ENCODE measurements around the gene OCIAD2. TPM values are rescaled to one million over a fixed set of nuclear protein-coding genes. Genes with fewer than 3 reads are reported as not detected.

The OCIAD2 gene
- total and polyA plus RNA-seq, 4 donors, result 8.5 to 159 (median 26.5) TPM

GRCh38 chr4:48841045-48841827 is 65.3 kb downstream of the OCIAD2 start:
- peaks cover 1 to 17% (median 9%) of the 10 kb centered on the region in 4 donors for H3K4me1 ChIP-seq (ENCODE audit: control insufficient read depth in 4 of 4, insufficient read depth in 4 of 4, low read length in 3 of 4)
- WGBS, result 47% methylated on average over 9 of the region's 9 CpGs
- peak overlapping the region; percentile 68 for H3K27ac ChIP-seq (ENCODE audit: low read depth in 1 of 2, low read length in 2 of 2)
- peaks cover 2 to 28% (median 15%) of the 10 kb centered on the region in 4 donors for H3K36me3 ChIP-seq (ENCODE audit: control insufficient read depth in 4 of 4, insufficient read depth in 3 of 4, low read depth in 1 of 4, low read length in 3 of 4)
- H3K9me3 ChIP-seq (ENCODE audit: control insufficient read depth in 4 of 4, low read length in 3 of 4), result no peaks in the 10 kb centered on the region
- no peak for DNase-seq (ENCODE audit: low spot score)
- no peak overlapping the region for H3K9ac ChIP-seq (ENCODE audit: low read depth in 1 of 2, low read length in 2 of 2)
- H3K27me3 ChIP-seq (ENCODE audit: control insufficient read depth in 4 of 4, insufficient read depth in 4 of 4, low read length in 3 of 4), result no peaks in the 10 kb centered on the region
- TF ChIP-seq EGR1 (IDR thresholded peaks at IDR 0.05; ENCODE audit: low read depth in 2 of 2), result no peak
- TF ChIP-seq CTCF (IDR thresholded peaks at IDR 0.05; ENCODE audit: low read depth, low read length, missing input control), result no peak
- no peak for TF ChIP-seq FOXA1 (IDR thresholded peaks at IDR 0.05)
- peak in 1 of 2 donors; percentile 45 for TF ChIP-seq HNF4A (conservative IDR thresholded peaks at IDR 0.05)
- TF ChIP-seq JUND (IDR thresholded peaks at IDR 0.05), result no peak
- peak in 1 of 2 donors; percentile 29 for TF ChIP-seq RXRA (IDR thresholded peaks at IDR 0.05)
- peak; percentile 23 for TF ChIP-seq FOXA2 (IDR thresholded peaks at IDR 0.05)
- TF ChIP-seq REST (IDR thresholded peaks at IDR 0.05), result peak; percentile 35
- TF ChIP-seq RAD21 (IDR thresholded peaks at IDR 0.05), result peak; percentile 37 to 48
- peak; percentile 73 for TF ChIP-seq MAX (IDR thresholded peaks at IDR 0.05)
- peak; percentile 7 for TF ChIP-seq SP1 (IDR thresholded peaks at IDR 0.05)
- TF ChIP-seq ATF3 (IDR thresholded peaks at IDR 0.05), result no peak
- no peak for TF ChIP-seq HNF4G (IDR thresholded peaks at IDR 0.05)
- TF ChIP-seq ZBTB33 (IDR thresholded peaks at IDR 0.05), result peak; percentile 30
- no peak for TF ChIP-seq TAF1 (conservative IDR thresholded peaks at IDR 0.05)
- TF ChIP-seq GABPA (IDR thresholded peaks at IDR 0.05 in 1 of 2, conservative IDR thresholded peaks at IDR 0.05 in 1 of 2), result peak in 1 of 2 donors; percentile 42
- peak; percentile 26 for TF ChIP-seq YY1 (IDR thresholded peaks at IDR 0.05)
- no peak for TF ChIP-seq NR2F2 (IDR thresholded peaks at IDR 0.05)
- no peak overlapping the region for H3K4me3 ChIP-seq (ENCODE audit: low read depth in 1 of 3, low read length in 3 of 3)
